HG03159 (cell line): ENCODE data around the gene DIAPH1.
"Not testable (repeated sequence)": the region's sequence is repeated elsewhere in the genome, so short reads cannot be mapped to it uniquely, and the experiment has no call there.

Source experiments
- ATAC-seq: cut with Tn5 transposase; IDR thresholded peaks from one replicate; pipeline ENCODE4 v1.9.1; 2021; ENCODE audit warnings: mild to moderate bottlenecking, moderate library complexity; ENCODE audit not compliant: unreplicated experiment

The DIAPH1 gene

GRCh38 chr5:141613344-141613743 lies 5.5 kb downstream of the DIAPH1 start:
- no peak for ATAC-seq

GRCh38 chr5:141611289-141611688 lies 7.5 kb downstream of the DIAPH1 start:
- no peak for ATAC-seq

DNA sequence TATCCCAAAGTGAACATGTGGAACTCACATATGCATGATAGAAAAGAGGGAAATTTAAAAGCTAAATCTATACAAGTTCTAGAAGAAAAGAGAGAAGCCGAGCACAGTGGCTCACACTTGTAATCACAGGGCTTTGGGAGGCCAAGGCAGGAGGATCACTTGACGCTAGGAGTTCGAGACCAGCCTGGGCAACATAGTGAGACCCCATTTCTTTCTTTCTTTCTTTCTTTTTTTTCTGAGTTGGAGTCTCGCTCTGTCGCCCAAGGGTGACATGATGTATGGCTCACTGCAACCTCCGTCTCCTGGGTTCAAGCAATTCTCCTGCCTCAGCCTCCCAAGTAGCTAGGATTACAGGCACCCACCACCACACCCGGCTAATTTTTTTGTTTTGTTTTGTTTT lies 8.9 kb downstream of the DIAPH1 start:
- ATAC-seq = not testable (repeated sequence)

- no peak for ATAC-seq
Measured at GRCh38 chr5:141609044-141609443, 9.8 kb downstream of the DIAPH1 start.

- ATAC-seq = no peak
Measured at GRCh38 chr5:141608557-141608956, 10.2 kb downstream of the DIAPH1 start.

GRCh38 chr5:141608046-141608445 lies 10.8 kb downstream of the DIAPH1 start:
- ATAC-seq = no peak

- peak; percentile 97 for ATAC-seq
Measured at GRCh38 chr5:141605523-141606277, 13.1 kb downstream of the DIAPH1 start.

GRCh38 chr5:141603923-141604717 lies 14.7 kb downstream of the DIAPH1 start:
- no peak for ATAC-seq

GRCh38 chr5:141602606-141603005 lies 16.2 kb downstream of the DIAPH1 start:
- ATAC-seq = no peak

GRCh38 chr5:141598391-141599345 lies 20.1 kb downstream of the DIAPH1 start:
- peak; percentile 53 for ATAC-seq

GRCh38 chr5:141597814-141598213 lies 21.0 kb downstream of the DIAPH1 start:
- ATAC-seq = no peak

- ATAC-seq = no peak
Measured at GRCh38 chr5:141597394-141597793, 21.4 kb downstream of the DIAPH1 start.

GRCh38 chr5:141596867-141597266 lies 21.9 kb downstream of the DIAPH1 start:
- no peak for ATAC-seq

DNA sequence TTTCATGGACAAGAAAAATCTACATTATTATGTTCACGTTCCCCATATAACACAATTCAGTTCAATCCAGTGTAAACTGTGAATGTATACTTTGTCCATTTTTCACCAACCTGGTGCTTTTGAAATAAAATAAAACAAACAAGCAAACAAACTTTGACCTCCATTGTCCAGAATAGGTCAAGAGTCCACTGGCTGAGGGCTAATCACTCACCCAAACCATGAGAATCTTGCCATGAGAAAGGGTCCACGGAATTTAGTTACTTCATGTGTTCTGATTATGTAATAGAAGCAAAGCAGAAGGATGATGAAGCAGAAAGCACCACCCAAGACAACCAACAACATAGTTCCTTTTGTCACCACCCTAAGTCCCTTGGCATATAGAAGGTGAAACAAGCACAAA lies 28.7 kb downstream of the DIAPH1 start:
- no peak for ATAC-seq

GRCh38 chr5:141586246-141586645 lies 32.6 kb downstream of the DIAPH1 start:
- no peak for ATAC-seq

DNA sequence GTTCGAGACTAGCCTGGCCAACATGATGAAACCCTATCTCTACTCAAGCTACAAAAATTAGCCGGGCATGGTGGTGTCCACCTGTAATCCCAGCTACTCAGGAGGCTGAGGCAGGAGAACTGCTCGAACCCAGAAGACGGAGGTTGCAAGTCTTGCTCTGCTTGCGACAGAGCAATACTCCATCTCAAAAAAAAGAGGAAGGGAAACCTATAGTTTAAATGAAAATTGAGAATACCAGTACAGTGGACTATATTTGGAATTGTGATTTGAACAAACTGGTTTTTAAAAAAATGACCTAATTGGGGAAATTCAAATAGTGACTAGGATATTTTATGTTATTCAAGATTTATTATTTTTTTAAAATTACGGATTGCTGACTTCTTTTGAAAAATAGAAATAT lies 33.2 kb downstream of the DIAPH1 start:
- ATAC-seq = no peak

GRCh38 chr5:141574122-141574510 lies 44.7 kb downstream of the DIAPH1 start:
- no peak for ATAC-seq

- no peak for ATAC-seq
Measured at GRCh38 chr5:141573489-141574121, 45.2 kb downstream of the DIAPH1 start.

GRCh38 chr5:141570655-141571054 lies 48.1 kb downstream of the DIAPH1 start:
- ATAC-seq = no peak

- ATAC-seq = no peak
Measured at GRCh38 chr5:141567513-141568117, 51.2 kb downstream of the DIAPH1 start.
